ENCODE measurements around the gene PANK4. TPM values are rescaled to one million over a fixed set of nuclear protein-coding genes. Genes with fewer than 3 reads are reported as not detected.

PANK4 gene
- total and polyA plus RNA-seq, 2 of the 8 experiments (the other 6 are each of a cell fraction or from before 2014, with no cell fraction given): 20.1 to 29.7 TPM

DNA sequence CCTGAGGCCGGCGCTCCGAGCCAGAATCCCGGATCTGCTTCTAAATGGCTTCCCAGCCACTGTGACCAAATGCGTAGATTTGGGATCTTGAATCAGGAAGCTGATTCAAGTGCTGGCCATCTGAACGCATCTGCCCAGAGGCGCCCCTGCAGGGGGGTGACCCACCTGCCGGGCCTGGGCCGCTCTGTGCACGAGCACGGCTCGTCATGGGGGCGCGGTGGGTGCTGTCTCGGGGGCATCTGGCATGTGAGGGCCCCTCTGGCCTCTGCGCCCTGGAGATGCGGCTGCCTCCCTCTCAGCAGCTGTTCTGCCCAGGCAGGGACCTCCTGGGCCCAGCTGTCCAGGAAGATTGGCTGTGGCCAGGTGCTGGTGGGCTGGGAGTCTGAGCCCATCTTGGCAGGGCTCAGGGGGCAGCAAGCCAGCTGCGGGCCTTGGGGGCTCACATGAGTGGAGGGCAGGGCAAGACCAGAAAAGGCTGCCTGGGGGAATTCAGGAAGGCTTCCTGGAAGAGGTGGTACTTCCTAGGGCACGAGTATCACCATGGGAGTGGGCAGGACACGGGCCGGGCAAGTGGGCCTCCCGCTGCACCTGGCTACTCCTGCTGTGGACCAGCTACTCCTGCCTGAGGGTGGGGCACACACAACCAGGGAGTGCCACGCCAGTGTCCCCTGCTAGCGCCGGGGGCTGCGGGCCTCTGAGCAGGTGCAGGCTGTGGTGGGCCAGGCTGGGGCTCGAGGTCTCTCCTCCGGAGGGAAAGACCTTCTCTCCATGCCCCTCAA, 25.2 kb downstream of the PANK4 start (continued):
- TF ChIP-seq SIX5 (IDR thresholded peaks at IDR 0.05; ENCODE audit: low read depth, low read length): no peak
- TF ChIP-seq CBX5 (IDR thresholded peaks at IDR 0.05; ENCODE audit: low read depth, low read length): no peak

Data from H1 (cell line).